Measurements from ENCODE around the gene EFCAB12. TPM values are rescaled to one million over a fixed set of nuclear protein-coding genes. Genes with fewer than 3 reads are reported as not detected.
"Not testable (repeated sequence)": the region's sequence is repeated elsewhere in the genome, so short reads cannot be mapped to it uniquely, and the experiment has no call there.

EFCAB12 gene
- polyA plus RNA-seq, 1 donor: 1.5 TPM

GRCh38 chr3:129367821-129368220, 60.6 kb downstream of the EFCAB12 start:
- Histone ChIP-seq H3K4me3 (ENCODE audit: low read length) (no peak overlapping the region), H3K9me3 (ENCODE audit: control insufficient read depth, low read depth, low read length) (peaks cover 8% of the 10 kb centered on the region), H3K27me3 (ENCODE audit: control insufficient read depth, insufficient read depth, low read length) (no peaks in the 10 kb centered on the region), H3K36me3 (ENCODE audit: control insufficient read depth, insufficient read depth, low read length) (no peaks in the 10 kb centered on the region), H3K27ac (ENCODE audit: low read length) (no peak overlapping the region), H3K4me1 (ENCODE audit: control insufficient read depth, insufficient read depth, low read length) (no peaks in the 10 kb centered on the region)
- 100% methylated on average over 1 of the region's 5 CpGs for WGBS (ENCODE audit: insufficient coverage, low lambda C conversion rate)
- no peak for DNase-seq

- no peak for DNase-seq
- Histone ChIP-seq H3K27me3 (ENCODE audit: control insufficient read depth, insufficient read depth, low read length) (no peaks in the 10 kb centered on the region), H3K4me1 (ENCODE audit: control insufficient read depth, insufficient read depth, low read length) (no peaks in the 10 kb centered on the region), H3K36me3 (ENCODE audit: control insufficient read depth, insufficient read depth, low read length) (no peaks in the 10 kb centered on the region), H3K4me3 (ENCODE audit: low read length) (no peak overlapping the region), H3K27ac (ENCODE audit: low read length) (no peak overlapping the region), H3K9me3 (ENCODE audit: control insufficient read depth, low read depth, low read length) (peaks cover 8% of the 10 kb centered on the region)
- WGBS (ENCODE audit: insufficient coverage, low lambda C conversion rate): no CpG with 5 or more reads among the region's 16 CpGs
Measured at GRCh38 chr3:129366312-129366831, 62.1 kb downstream of the EFCAB12 start.

- peaks cover 3% of the 10 kb centered on the region for H3K27me3 ChIP-seq (ENCODE audit: control insufficient read depth, insufficient read depth, low read length)
- 90% methylated on average over 2 of the region's 13 CpGs for WGBS (ENCODE audit: insufficient coverage, low lambda C conversion rate)
- peaks cover 8% of the 10 kb centered on the region for H3K9me3 ChIP-seq (ENCODE audit: control insufficient read depth, low read depth, low read length)
- no peaks in the 10 kb centered on the region for H3K4me1 ChIP-seq (ENCODE audit: control insufficient read depth, insufficient read depth, low read length)
- H3K4me3 ChIP-seq (ENCODE audit: low read length): no peak overlapping the region
- no peak overlapping the region for H3K27ac ChIP-seq (ENCODE audit: low read length)
- no peaks in the 10 kb centered on the region for H3K36me3 ChIP-seq (ENCODE audit: control insufficient read depth, insufficient read depth, low read length)
- no peak for DNase-seq
Measured at GRCh38 chr3:129365296-129366136, 62.9 kb downstream of the EFCAB12 start.

GRCh38 chr3:129364811-129365210, 63.6 kb downstream of the EFCAB12 start:
- H3K27ac ChIP-seq (ENCODE audit: low read length); H3K9me3 ChIP-seq (ENCODE audit: control insufficient read depth, low read depth, low read length); DNase-seq; H3K36me3 ChIP-seq (ENCODE audit: control insufficient read depth, insufficient read depth, low read length); H3K27me3 ChIP-seq (ENCODE audit: control insufficient read depth, insufficient read depth, low read length); H3K4me1 ChIP-seq (ENCODE audit: control insufficient read depth, insufficient read depth, low read length); H3K4me3 ChIP-seq (ENCODE audit: low read length): not testable (repeated sequence)
- no CpG with 5 or more reads among the region's 2 CpGs for WGBS (ENCODE audit: insufficient coverage, low lambda C conversion rate)

- not testable (repeated sequence) for H3K27ac ChIP-seq (ENCODE audit: low read length); DNase-seq; H3K27me3 ChIP-seq (ENCODE audit: control insufficient read depth, insufficient read depth, low read length); H3K9me3 ChIP-seq (ENCODE audit: control insufficient read depth, low read depth, low read length); H3K36me3 ChIP-seq (ENCODE audit: control insufficient read depth, insufficient read depth, low read length); H3K4me1 ChIP-seq (ENCODE audit: control insufficient read depth, insufficient read depth, low read length); H3K4me3 ChIP-seq (ENCODE audit: low read length)
- WGBS (ENCODE audit: insufficient coverage, low lambda C conversion rate): no CpG with 5 or more reads among the region's 28 CpGs
Measured at GRCh38 chr3:129363356-129363755, 65.1 kb downstream of the EFCAB12 start.

- Histone ChIP-seq H3K27ac (ENCODE audit: low read length) (no peak overlapping the region), H3K36me3 (ENCODE audit: control insufficient read depth, insufficient read depth, low read length) (no peaks in the 10 kb centered on the region), H3K4me1 (ENCODE audit: control insufficient read depth, insufficient read depth, low read length) (no peaks in the 10 kb centered on the region), H3K4me3 (ENCODE audit: low read length) (no peak overlapping the region), H3K27me3 (ENCODE audit: control insufficient read depth, insufficient read depth, low read length) (peaks cover 4% of the 10 kb centered on the region), H3K9me3 (ENCODE audit: control insufficient read depth, low read depth, low read length) (peaks cover 8% of the 10 kb centered on the region)
- no peak for DNase-seq
- 80% methylated on average over 1 of the region's 13 CpGs for WGBS (ENCODE audit: insufficient coverage, low lambda C conversion rate)
Measured at GRCh38 chr3:129360705-129361460, 67.6 kb downstream of the EFCAB12 start.

GRCh38 chr3:129360171-129360611, 68.2 kb downstream of the EFCAB12 start:
- Histone ChIP-seq H3K27me3 (ENCODE audit: control insufficient read depth, insufficient read depth, low read length) (peaks cover 4% of the 10 kb centered on the region), H3K27ac (ENCODE audit: low read length) (no peak overlapping the region), H3K9me3 (ENCODE audit: control insufficient read depth, low read depth, low read length) (peaks cover 8% of the 10 kb centered on the region), H3K36me3 (ENCODE audit: control insufficient read depth, insufficient read depth, low read length) (no peaks in the 10 kb centered on the region), H3K4me1 (ENCODE audit: control insufficient read depth, insufficient read depth, low read length) (no peaks in the 10 kb centered on the region), H3K4me3 (ENCODE audit: low read length) (no peak overlapping the region)
- no peak for DNase-seq
- WGBS (ENCODE audit: insufficient coverage, low lambda C conversion rate): no CpG with 5 or more reads among the region's 10 CpGs

GRCh38 chr3:129358772-129359371, 69.6 kb downstream of the EFCAB12 start:
- no CpG with 5 or more reads among the region's 18 CpGs for WGBS (ENCODE audit: insufficient coverage, low lambda C conversion rate)
- H3K27ac ChIP-seq (ENCODE audit: low read length): no peak overlapping the region

GRCh38 chr3:129358177-129358771, 70.2 kb downstream of the EFCAB12 start:
- Histone ChIP-seq H3K27me3 (ENCODE audit: control insufficient read depth, insufficient read depth, low read length) (peaks cover 4% of the 10 kb centered on the region), H3K4me1 (ENCODE audit: control insufficient read depth, insufficient read depth, low read length) (no peaks in the 10 kb centered on the region), H3K4me3 (ENCODE audit: low read length) (no peak overlapping the region), H3K36me3 (ENCODE audit: control insufficient read depth, insufficient read depth, low read length) (no peaks in the 10 kb centered on the region), H3K9me3 (ENCODE audit: control insufficient read depth, low read depth, low read length) (peaks cover 2% of the 10 kb centered on the region), H3K27ac (ENCODE audit: low read length) (no peak overlapping the region)
- no peak for DNase-seq
- WGBS (ENCODE audit: insufficient coverage, low lambda C conversion rate): 100% methylated on average over 1 of the region's 13 CpGs

More at GRCh38 chr3:129358772-129359371, 69.6 kb downstream of the EFCAB12 start:
- Histone ChIP-seq H3K36me3 (ENCODE audit: control insufficient read depth, insufficient read depth, low read length) (no peaks in the 10 kb centered on the region), H3K4me1 (ENCODE audit: control insufficient read depth, insufficient read depth, low read length) (no peaks in the 10 kb centered on the region), H3K27me3 (ENCODE audit: control insufficient read depth, insufficient read depth, low read length) (peaks cover 4% of the 10 kb centered on the region), H3K9me3 (ENCODE audit: control insufficient read depth, low read depth, low read length) (peaks cover 5% of the 10 kb centered on the region), H3K4me3 (ENCODE audit: low read length) (no peak overlapping the region)
- DNase-seq: no peak

GRCh38 chr3:129357616-129358015, 70.8 kb downstream of the EFCAB12 start:
- Histone ChIP-seq H3K27ac (ENCODE audit: low read length) (no peak overlapping the region), H3K36me3 (ENCODE audit: control insufficient read depth, insufficient read depth, low read length) (no peaks in the 10 kb centered on the region), H3K9me3 (ENCODE audit: control insufficient read depth, low read depth, low read length) (no peaks in the 10 kb centered on the region), H3K4me3 (ENCODE audit: low read length) (no peak overlapping the region), H3K4me1 (ENCODE audit: control insufficient read depth, insufficient read depth, low read length) (no peaks in the 10 kb centered on the region), H3K27me3 (ENCODE audit: control insufficient read depth, insufficient read depth, low read length) (peaks cover 4% of the 10 kb centered on the region)
- DNase-seq: no peak
- WGBS (ENCODE audit: insufficient coverage, low lambda C conversion rate): no CpG with 5 or more reads among the region's 9 CpGs

Data from large intestine (tissue), 3 donors.